Effector CD4-positive, alpha-beta T cell (primary cell): Measurements from ENCODE around the gene PRDM16.

Experiments
- DNase-seq: peaks from one replicate; pipeline ENCODE4 v3.0.0-alpha.2; 2020

The PRDM16 gene

GRCh38 chr1:3366126-3367051, 297.4 kb downstream of the PRDM16 start:
- DNase-seq: no peak

- DNase-seq: no peak
Observed at GRCh38 chr1:3367376-3367775, 298.4 kb downstream of the PRDM16 start.

- no peak for DNase-seq
Observed at GRCh38 chr1:3368059-3368458, 299.1 kb downstream of the PRDM16 start.

- no peak for DNase-seq
Observed at GRCh38 chr1:3368711-3369445, 299.9 kb downstream of the PRDM16 start.

GRCh38 chr1:3369446-3370076, 300.6 kb downstream of the PRDM16 start:
- no peak for DNase-seq

- no peak for DNase-seq
Observed at GRCh38 chr1:3370856-3371703, 302.1 kb downstream of the PRDM16 start.

GRCh38 chr1:3372317-3372716, 303.3 kb downstream of the PRDM16 start:
- DNase-seq: no peak

GRCh38 chr1:3373175-3373574, 304.2 kb downstream of the PRDM16 start:
- no peak for DNase-seq

GRCh38 chr1:3373700-3374405, 304.9 kb downstream of the PRDM16 start:
- no peak for DNase-seq

- DNase-seq: no peak
Observed at GRCh38 chr1:3375245-3375644, 306.2 kb downstream of the PRDM16 start.

GRCh38 chr1:3377166-3377565, 308.2 kb downstream of the PRDM16 start:
- no peak for DNase-seq

GRCh38 chr1:3377604-3378279, 308.7 kb downstream of the PRDM16 start:
- DNase-seq: no peak

GRCh38 chr1:3378411-3379208, 309.6 kb downstream of the PRDM16 start:
- no peak for DNase-seq

GRCh38 chr1:3379934-3380333, 310.9 kb downstream of the PRDM16 start:
- no peak for DNase-seq

- DNase-seq: no peak
Observed at GRCh38 chr1:3380469-3380868, 311.5 kb downstream of the PRDM16 start.

GRCh38 chr1:3381901-3382300, 312.9 kb downstream of the PRDM16 start:
- no peak for DNase-seq

- no peak for DNase-seq
Observed at GRCh38 chr1:3382326-3383057, 313.5 kb downstream of the PRDM16 start.

GRCh38 chr1:3383679-3384078, 314.7 kb downstream of the PRDM16 start:
- no peak for DNase-seq

- no peak for DNase-seq
Observed at GRCh38 chr1:3384407-3384806, 315.4 kb downstream of the PRDM16 start.
